Left lobe of liver (tissue), 2 donors: ENCODE results near the gene CLEC2B. TPM values are rescaled to one million over a fixed set of nuclear protein-coding genes. Genes with fewer than 3 reads are reported as not detected.

Source experiments
- ATAC-seq: fragments of 200-7000 bp; cut with Tn5 transposase; one replicate; pipeline ENCODE4 v1.9.1; 2020; ENCODE audit warnings: mild to moderate bottlenecking, moderate library complexity
- DNase-seq: peaks from one replicate; pipeline ENCODE4 v3.0.0-alpha.2; 2020; ENCODE audit warnings: low spot score
- total RNA-seq: library from RNA; stranded (reverse); gene quantifications from one replicate; pipeline ENCODE4 v1.2.1, GENCODE V29; 2021
- donor health status: DM: no; HTN: no; CAD: no; lungs with moderate emphysema.
- donor health status: DM: no; HTN: yes; CAD: no.

The CLEC2B gene
- total RNA-seq, 1 donor from 2014 or later: 1.4 TPM

GRCh38 chr12:9810671-9811070 lies 58.5 kb downstream of the CLEC2B start:
- no peak for ATAC-seq
- no peak for DNase-seq

- no peak for ATAC-seq
- DNase-seq: no peak
Measured at GRCh38 chr12:9809866-9810265, 59.3 kb downstream of the CLEC2B start.

DNA sequence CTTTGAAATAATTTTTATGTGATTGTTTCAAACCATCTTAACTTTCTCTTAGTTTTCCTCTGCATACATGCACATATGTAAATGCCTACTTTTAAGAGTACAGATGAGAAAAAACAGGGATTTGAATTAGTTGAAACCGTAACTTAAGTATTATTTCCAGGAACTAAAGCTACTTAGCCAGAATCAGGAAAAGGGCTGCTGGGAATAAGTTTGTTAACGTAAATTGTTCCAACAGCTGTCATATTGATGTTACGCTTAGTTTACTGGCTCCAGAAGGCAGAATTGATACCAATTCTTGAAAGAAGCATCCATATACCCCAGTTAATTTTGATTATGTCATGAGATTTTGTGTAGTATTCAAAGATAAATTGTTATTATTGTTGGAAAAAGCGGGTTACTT lies 59.8 kb downstream of the CLEC2B start:
- DNase-seq: no peak
- ATAC-seq: no peak

GRCh38 chr12:9808504-9808903 lies 60.6 kb downstream of the CLEC2B start:
- ATAC-seq (no peak), DNase-seq (no peak)

- ATAC-seq (no peak), DNase-seq (no peak)
Measured at GRCh38 chr12:9806714-9807113, 62.4 kb downstream of the CLEC2B start.

DNA sequence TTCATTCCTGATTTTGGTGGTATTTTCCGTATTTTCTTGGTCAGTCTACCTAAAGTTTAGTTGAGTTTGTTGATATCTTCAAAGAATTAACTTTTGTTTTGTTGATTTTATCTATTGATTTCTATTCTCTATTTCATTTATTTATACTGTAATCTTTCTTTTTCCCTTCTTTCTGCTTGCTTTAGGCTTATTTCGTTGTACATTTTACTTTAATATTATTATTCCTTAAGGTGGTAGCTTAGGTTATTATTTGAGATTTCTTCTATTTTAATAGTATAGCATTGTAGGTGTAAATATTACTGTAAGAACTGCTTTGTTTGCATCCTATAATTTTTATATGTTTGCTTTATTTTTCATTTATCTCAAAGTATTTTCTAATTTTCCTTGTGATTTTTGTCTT lies 63.3 kb downstream of the CLEC2B start:
- no peak for DNase-seq
- ATAC-seq: no peak

Other genes with a start within 250 kb of the CLEC2B start
- 1.6 TPM for gene CLEC2D, start 199.6 kb downstream of the CLEC2B start, total RNA-seq
- 0.38 TPM for gene CLECL1, start 136.3 kb downstream of the CLEC2B start, total RNA-seq
- 0.53 TPM for gene CD69, start 108.5 kb downstream of the CLEC2B start, total RNA-seq
- not detected for gene KLRF1, start 41.9 kb downstream of the CLEC2B start, total RNA-seq
- not detected for gene KLRF2, start 12.1 kb upstream of the CLEC2B start, total RNA-seq
- not detected for gene CLEC2A, start 63.0 kb upstream of the CLEC2B start, total RNA-seq
- gene CLEC12A, start 102.1 kb upstream of the CLEC2B start, total RNA-seq: 0.38 TPM
- gene CLEC1B, start 129.8 kb upstream of the CLEC2B start, total RNA-seq: 10.7 TPM
- not detected for gene CLEC12B, start 141.3 kb upstream of the CLEC2B start, total RNA-seq
- not detected for gene CLEC9A, start 161.3 kb upstream of the CLEC2B start, total RNA-seq
- gene CLEC1A, start 229.6 kb upstream of the CLEC2B start, total RNA-seq: 0.70 TPM